ENCODE results near the gene STK33.

The STK33 gene

GRCh38 chr11:8408151-8408941 lies 185.7 kb downstream of the STK33 start:
- no peak for FAIRE-seq

- no peak for FAIRE-seq
Observed at GRCh38 chr11:8403310-8403709, 190.7 kb downstream of the STK33 start.

- no peak for FAIRE-seq
Observed at GRCh38 chr11:8392886-8393285, 201.1 kb downstream of the STK33 start.

- no peak for FAIRE-seq
Observed at GRCh38 chr11:8392166-8392565, 201.9 kb downstream of the STK33 start.

- no peak for FAIRE-seq
Observed at GRCh38 chr11:8390851-8391612, 203.0 kb downstream of the STK33 start.

- no peak for FAIRE-seq
Observed at GRCh38 chr11:8389029-8389996, 204.7 kb downstream of the STK33 start.

GRCh38 chr11:8387693-8388092 lies 206.3 kb downstream of the STK33 start:
- no peak for FAIRE-seq

- no peak for FAIRE-seq
Observed at GRCh38 chr11:8387141-8387540, 206.9 kb downstream of the STK33 start.

GRCh38 chr11:8386134-8386864 lies 207.7 kb downstream of the STK33 start:
- no peak for FAIRE-seq

- no peak for FAIRE-seq
Observed at GRCh38 chr11:8384199-8384821, 209.7 kb downstream of the STK33 start.

- FAIRE-seq, result no peak
Observed at GRCh38 chr11:8383627-8384026, 210.4 kb downstream of the STK33 start.

GRCh38 chr11:8383227-8383626 lies 210.8 kb downstream of the STK33 start:
- FAIRE-seq, result no peak

- no peak for FAIRE-seq
Observed at GRCh38 chr11:8382436-8383053, 211.5 kb downstream of the STK33 start.

- FAIRE-seq, result no peak
Observed at GRCh38 chr11:8381871-8382396, 212.1 kb downstream of the STK33 start.

- FAIRE-seq, result no peak
Observed at GRCh38 chr11:8381343-8381742, 212.7 kb downstream of the STK33 start.

GRCh38 chr11:8375932-8376331 lies 218.1 kb downstream of the STK33 start:
- no peak for FAIRE-seq

GRCh38 chr11:8375460-8375859 lies 218.6 kb downstream of the STK33 start:
- FAIRE-seq, result no peak

- FAIRE-seq, result no peak
Observed at GRCh38 chr11:8374716-8375115, 219.3 kb downstream of the STK33 start.

GRCh38 chr11:8373519-8374432 lies 220.3 kb downstream of the STK33 start:
- no peak for FAIRE-seq
